Ovary (tissue), 3 donors: ENCODE results near the gene SRSF6.

Experiments used
- CTCF ChIP-seq, 3 donors: fragments of 450-650 bp in 2 of 3; fragments of 200-600 bp in 1 of 3; IDR thresholded peaks; one replicate each; pipeline versions ENCODE4 v1.5.1 to v1.8.0; 2016 to 2022; ENCODE audit warnings: antibody characterized with exemption in 3 of 3, mild to moderate bottlenecking in 1 of 3
- EP300 ChIP-seq: sonication (generic); formaldehyde crosslinking; IDR thresholded peaks from one replicate; pipeline ENCODE4 v1.6.1; 2017; ENCODE audit warnings: antibody characterized with exemption
- POLR2A ChIP-seq: fragments of 450-650 bp; IDR thresholded peaks from one replicate; pipeline ENCODE4 v1.6.1; 2017; ENCODE audit warnings: antibody characterized with exemption, mild to moderate bottlenecking, moderate library complexity
- donor health status: DM: no; HTN: no; CAD: no.

GRCh38 chr20:43431134-43431519, 26.6 kb upstream of the SRSF6 start:
- TF ChIP-seq CTCF (IDR thresholded peaks at IDR 0.05), result no peak
- no peak for TF ChIP-seq POLR2A
- TF ChIP-seq EP300, result no peak
